ENCODE results near the gene HNF1A. TPM values are rescaled to one million over a fixed set of nuclear protein-coding genes. Genes with fewer than 3 reads are reported as not detected.

HNF1A gene
- total and polyA plus RNA-seq, 2 donors (not counting 3 experiments of a cell fraction or from before 2014, with no cell fraction given) = not detected

- H3K9me1 ChIP-seq (replicated peaks; ENCODE audit: control insufficient read depth, extremely low read depth, insufficient read depth, low read length) = no peaks in the 10 kb centered on the region
- BruUV-seq (replicated peaks) = no TSS peak
- H4K20me1 ChIP-seq (replicated peaks; ENCODE audit: control insufficient read depth, extremely low read depth, insufficient read depth, low read length) = no peaks in the 10 kb centered on the region
- peaks cover 3 to 5% of the 10 kb centered on the region in 2 experiments for H3K27me3 ChIP-seq (ENCODE audit: control insufficient read depth in 2 of 2, insufficient read depth in 2 of 2, low read length in 2 of 2)
- H3K4me1 ChIP-seq (ENCODE audit: control insufficient read depth, extremely low read depth, insufficient read depth, low read length) = no peaks in the 10 kb centered on the region
- H3K79me2 ChIP-seq (ENCODE audit: control insufficient read depth, insufficient read depth, low read length) = no peaks in the 10 kb centered on the region
- TF ChIP-seq EZH2 (IDR thresholded peaks at IDR 0.05; ENCODE audit: borderline replicate concordance, low read depth, low read length, severe bottlenecking) (no peak), POLR2AphosphoS5 (IDR thresholded peaks at IDR 0.05; ENCODE audit: insufficient read depth, low read depth, low read length) (no peak), MYC (IDR thresholded peaks at IDR 0.05; ENCODE audit: low read depth, low read length) (no peak), CTCF (IDR thresholded peaks at IDR 0.05; ENCODE audit: extremely low read depth in 1 of 2, insufficient read depth in 1 of 2, low read depth in 1 of 2, low read length in 2 of 2) (no peak), JUN (IDR thresholded peaks at IDR 0.05; ENCODE audit: borderline replicate concordance, insufficient read depth, insufficient read length, low read depth) (no peak)
- ChIA-PET CTCF (interaction anchor here (0.5 to 1.2 kb wide), 2 partner anchors 9 to 34 kb away, joined by 3 to 4 read pairs; no protein-coding TSS in a partner anchor), POLR2A (no interaction called here)
- H3K4me2 ChIP-seq (ENCODE audit: insufficient read depth, low read length) = peak within 1 kb of the TSS; percentile 10
- H3K9me3 ChIP-seq (replicated peaks; ENCODE audit: control insufficient read depth, insufficient read depth, low read length) = no peaks in the 10 kb centered on the region
- H3K27ac ChIP-seq (ENCODE audit: insufficient read depth, low read depth, low read length) = no peak within 1 kb of the TSS
- FAIRE-seq (peak; percentile 81), DNase-seq (ENCODE audit: low read depth, low spot score) (peak; percentile 20)
- peak within 1 kb of the TSS in 2 of 3 experiments; percentile 3 to 46 for H3K4me3 ChIP-seq (replicated peaks in 1 of 3; ENCODE audit: insufficient read depth in 1 of 3, low read depth in 1 of 3, low read length in 3 of 3)
- peak within 1 kb of the TSS; percentile 12 for H2AFZ ChIP-seq (ENCODE audit: low read depth, low read length)
- intact Hi-C loops (cut with micrococcal nuclease) (no loop called here), dilution Hi-C loops (cut with MboI; ENCODE audit: extremely low pct_ligation_motif_present, low sequenced_read_pairs) (no loop called here)
- H3K9ac ChIP-seq (replicated peaks; ENCODE audit: extremely low read depth, insufficient read depth, low read length) = no peak within 1 kb of the TSS
- no peaks in the 10 kb centered on the region for H3K36me3 ChIP-seq (ENCODE audit: control insufficient read depth in 2 of 2, extremely low read depth in 1 of 2, insufficient read depth in 2 of 2, low read length in 2 of 2)
Observed at GRCh38 chr12:121038861-121039668, 60.7 kb downstream of the HNF1A start, which contains the start of gene OASL. TSS of gene OASL (minus strand) at chr12:121039246. CDS start at chr12:121038971, 275 bp downstream.

All from endothelial cell of umbilical vein (primary cell).